ENCODE results near the gene CTU2. TPM values are rescaled to one million over a fixed set of nuclear protein-coding genes. Genes with fewer than 3 reads are reported as not detected.
A peak's percentile ranks its signal among the peaks of the same experiment; 100 is the strongest.

CTU2 gene
- total RNA-seq, 2 experiments from 2014 or later = 22.8 to 25.7 TPM

- POLR2A ChIA-PET = interaction anchor here (1.2 to 4.8 kb wide), 5 partner anchors 36 to 496 kb away, joined by 3 to 25 read pairs (median 7); partner anchors contain the start of genes APRT and CDT1
- H3K27me3 Mint-ChIP-seq = no peaks in the 10 kb centered on the region
- peaks cover 1% of the 10 kb centered on the region for H3K36me3 Mint-ChIP-seq
- peak overlapping the region; percentile 89 for H3K27ac Mint-ChIP-seq
- ATAC-seq (ENCODE audit: low read depth) (no peak), DNase-seq (no peak)
- peak overlapping the region; percentile 67 for H3K4me3 Mint-ChIP-seq
- H3K9me3 Mint-ChIP-seq = no peaks in the 10 kb centered on the region
- peaks cover 18% of the 10 kb centered on the region for H3K4me1 Mint-ChIP-seq
Measured at GRCh38 chr16:88744577-88745521, 38.5 kb downstream of the CTU2 start.

- no peak overlapping the region for H3K4me3 Mint-ChIP-seq
- H3K27ac Mint-ChIP-seq = peak overlapping the region; percentile 89
Measured at GRCh38 chr16:88746506-88746905, 40.2 kb downstream of the CTU2 start.

DNA sequence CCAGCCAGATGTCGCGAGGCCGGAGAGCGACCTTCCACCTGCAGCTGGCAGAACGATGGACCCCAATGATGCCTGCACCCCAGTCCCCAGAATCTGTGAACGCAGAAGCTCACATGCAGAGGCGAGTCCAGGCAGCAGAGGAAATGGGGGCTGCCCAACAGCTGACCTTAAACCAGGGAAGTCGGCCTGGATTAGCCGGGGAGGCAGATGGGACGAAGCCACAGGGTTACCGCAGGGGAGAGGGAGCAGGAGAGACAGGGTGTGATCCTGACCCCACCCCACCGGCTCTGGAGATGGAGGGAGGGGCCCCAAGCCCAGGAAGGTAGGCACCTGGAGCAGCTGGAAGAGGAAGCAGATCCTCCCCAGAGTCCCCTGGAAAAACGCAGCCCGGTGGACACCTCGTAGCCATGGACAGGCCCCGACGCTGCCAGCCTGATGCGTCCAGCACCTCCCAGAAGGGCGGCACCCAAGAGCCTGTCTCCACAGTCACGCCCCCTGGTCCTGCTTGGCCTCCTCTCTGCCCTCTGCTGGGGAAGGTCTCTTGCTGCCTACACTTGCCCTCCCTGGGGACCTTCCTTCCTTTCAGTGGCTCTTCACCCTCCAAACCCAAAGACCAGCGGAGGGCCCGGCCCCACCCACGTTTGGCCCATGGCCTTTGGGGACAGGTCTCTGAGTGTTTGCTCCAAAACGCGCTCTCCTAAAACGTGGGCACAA is 41.4 kb downstream of the CTU2 start:
- Mint-ChIP-seq H3K9me3 (no peaks in the 10 kb centered on the region), H3K4me3 (no peak overlapping the region), H3K4me1 (peaks cover 18% of the 10 kb centered on the region), H3K27me3 (no peaks in the 10 kb centered on the region), H3K27ac (peak overlapping the region; percentile 46), H3K36me3 (peaks cover 4% of the 10 kb centered on the region)
- POLR2A ChIA-PET = interaction anchor here (0.7 to 4.8 kb wide), 4 partner anchors 11 to 54 kb away, joined by 3 to 25 read pairs (median 6); no protein-coding TSS in a partner anchor
- peak; percentile 51 for DNase-seq
- ATAC-seq (ENCODE audit: low read depth) = peak; percentile 35

More at GRCh38 chr16:88746506-88746905, 40.2 kb downstream of the CTU2 start:
- no peaks in the 10 kb centered on the region for H3K9me3 Mint-ChIP-seq
- peaks cover under 1% of the 10 kb centered on the region for H3K36me3 Mint-ChIP-seq
- DNase-seq (no peak), ATAC-seq (ENCODE audit: low read depth) (no peak)
- no peaks in the 10 kb centered on the region for H3K27me3 Mint-ChIP-seq
- POLR2A ChIA-PET = interaction anchor here (0.6 to 4.8 kb wide), 5 partner anchors 34 to 752 kb away, joined by 6 to 25 read pairs (median 9); partner anchors contain the start of gene APRT
- peaks cover 18% of the 10 kb centered on the region for H3K4me1 Mint-ChIP-seq

GRCh38 chr16:88748364-88748763 is 42.1 kb downstream of the CTU2 start:
- Mint-ChIP-seq H3K4me3 (no peak overlapping the region), H3K27me3 (no peaks in the 10 kb centered on the region), H3K9me3 (no peaks in the 10 kb centered on the region), H3K36me3 (peaks cover 4% of the 10 kb centered on the region), H3K27ac (peak overlapping the region; percentile 46), H3K4me1 (peaks cover 18% of the 10 kb centered on the region)
- no peak for DNase-seq
- ATAC-seq (ENCODE audit: low read depth) = no peak
- POLR2A ChIA-PET = interaction anchor here (1.1 to 4.8 kb wide), 2 partner anchors 10 to 33 kb away, joined by 3 to 25 read pairs; no protein-coding TSS in a partner anchor

- H3K4me1 Mint-ChIP-seq = peaks cover 14% of the 10 kb centered on the region
- no peaks in the 10 kb centered on the region for H3K9me3 Mint-ChIP-seq
- POLR2A ChIA-PET = interaction anchor here (0.7 kb wide), 1 partner anchor 63 kb away, joined by 3 read pairs; no protein-coding TSS in a partner anchor
- peak overlapping the region; percentile 12 for H3K27ac Mint-ChIP-seq
- ATAC-seq (ENCODE audit: low read depth) = no peak
- H3K27me3 Mint-ChIP-seq = no peaks in the 10 kb centered on the region
- H3K4me3 Mint-ChIP-seq = no peak overlapping the region
- H3K36me3 Mint-ChIP-seq = peaks cover 4% of the 10 kb centered on the region
- no peak for DNase-seq
Measured at GRCh38 chr16:88749358-88749757, 43.1 kb downstream of the CTU2 start.

DNA sequence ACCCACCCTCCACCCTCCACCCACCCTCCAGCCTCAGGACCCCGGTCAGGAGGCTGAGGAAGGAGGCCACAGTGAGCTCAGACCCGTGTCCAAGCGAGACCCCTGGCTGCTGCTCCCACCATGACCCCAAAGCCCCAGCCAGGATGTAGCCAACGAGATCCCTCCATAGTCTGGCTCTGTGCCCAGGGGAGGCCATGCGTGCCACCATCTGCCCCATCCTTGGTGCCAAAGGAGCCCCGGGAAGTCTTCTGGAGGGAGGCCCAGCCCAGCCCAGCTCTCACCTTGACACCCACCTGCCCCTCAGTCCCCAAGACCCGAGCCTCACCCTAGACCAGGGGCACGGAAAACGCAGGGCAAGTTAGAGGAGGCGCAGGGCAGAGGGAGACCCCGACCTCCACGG is 44.6 kb downstream of the CTU2 start:
- Mint-ChIP-seq H3K27me3 (no peaks in the 10 kb centered on the region), H3K4me1 (peaks cover 10% of the 10 kb centered on the region)
- POLR2A ChIA-PET = interaction anchor here (0.6 kb wide), 1 partner anchor 15 kb away, joined by 8 read pairs; no protein-coding TSS in a partner anchor

DNA sequence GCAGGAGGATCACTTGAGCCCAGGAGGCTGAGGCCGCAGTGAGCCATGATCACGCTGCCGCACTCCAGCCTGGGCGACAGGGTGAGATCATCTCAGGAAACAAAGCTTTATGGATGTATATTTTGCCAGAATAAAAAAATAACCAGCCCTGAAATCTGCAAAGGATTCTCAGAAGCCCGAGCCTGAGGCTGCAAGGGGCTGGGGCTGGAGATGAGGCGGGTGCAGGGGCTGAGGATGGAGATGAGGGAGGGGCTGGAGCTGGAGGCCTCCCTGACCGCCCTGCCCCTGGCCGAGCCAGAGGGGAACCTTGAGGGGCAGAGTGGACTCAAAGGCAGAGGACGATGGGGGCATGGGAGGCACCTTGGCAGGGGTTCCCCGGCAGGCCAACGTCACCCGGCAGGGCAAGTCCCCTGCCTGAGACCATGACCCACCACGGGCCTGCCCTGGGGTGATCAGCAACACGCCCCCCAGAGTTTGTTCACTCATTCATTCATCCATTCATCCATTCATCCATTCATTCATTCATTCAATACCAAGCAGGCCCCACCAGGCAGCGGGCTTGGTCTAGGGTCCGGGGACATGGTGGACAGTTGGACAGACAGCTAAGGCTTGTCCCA is 46.2 kb downstream of the CTU2 start:
- POLR2A ChIA-PET = no interaction called here
- ATAC-seq (ENCODE audit: low read depth) = no peak
- Mint-ChIP-seq H3K4me3 (no peak overlapping the region), H3K9me3 (no peaks in the 10 kb centered on the region), H3K36me3 (peaks cover 4% of the 10 kb centered on the region), H3K27me3 (no peaks in the 10 kb centered on the region), H3K27ac (no peak overlapping the region), H3K4me1 (peaks cover 4% of the 10 kb centered on the region)
- DNase-seq = no peak

More for the DNA sequence above, 44.6 kb downstream of the CTU2 start:
- Mint-ChIP-seq H3K9me3 (no peaks in the 10 kb centered on the region), H3K4me3 (no peak overlapping the region), H3K36me3 (peaks cover 4% of the 10 kb centered on the region), H3K27ac (no peak overlapping the region)
- ATAC-seq (ENCODE audit: low read depth) (no peak), DNase-seq (no peak)

DNA sequence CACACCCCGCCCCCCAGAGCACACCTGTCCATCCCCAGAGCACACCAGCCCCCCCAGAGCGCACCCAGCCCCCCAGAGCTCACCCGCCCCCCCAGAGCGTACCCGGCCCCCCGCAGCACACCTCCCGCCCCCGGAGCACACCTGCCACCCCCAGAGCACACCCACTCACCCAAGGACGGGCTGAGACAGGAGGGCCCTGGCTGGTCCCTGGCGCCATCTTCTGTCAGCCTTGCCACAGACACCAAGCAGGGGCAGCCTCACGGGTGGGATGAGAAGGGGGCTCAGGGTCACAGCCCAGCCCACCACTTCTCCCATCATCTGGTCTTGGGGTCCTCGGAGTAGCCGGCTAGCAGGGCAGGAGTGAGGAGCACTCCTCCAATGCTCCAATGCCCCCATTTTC is 46.9 kb downstream of the CTU2 start:
- Mint-ChIP-seq H3K27me3 (no peaks in the 10 kb centered on the region), H3K36me3 (peaks cover 4% of the 10 kb centered on the region), H3K4me1 (peaks cover 2% of the 10 kb centered on the region), H3K9me3 (no peaks in the 10 kb centered on the region), H3K4me3 (no peak overlapping the region), H3K27ac (no peak overlapping the region)
- DNase-seq (no peak), ATAC-seq (ENCODE audit: low read depth) (no peak)
- POLR2A ChIA-PET = interaction anchor here (0.6 kb wide), 1 partner anchor 168 kb away, joined by 3 read pairs; no protein-coding TSS in a partner anchor

DNA sequence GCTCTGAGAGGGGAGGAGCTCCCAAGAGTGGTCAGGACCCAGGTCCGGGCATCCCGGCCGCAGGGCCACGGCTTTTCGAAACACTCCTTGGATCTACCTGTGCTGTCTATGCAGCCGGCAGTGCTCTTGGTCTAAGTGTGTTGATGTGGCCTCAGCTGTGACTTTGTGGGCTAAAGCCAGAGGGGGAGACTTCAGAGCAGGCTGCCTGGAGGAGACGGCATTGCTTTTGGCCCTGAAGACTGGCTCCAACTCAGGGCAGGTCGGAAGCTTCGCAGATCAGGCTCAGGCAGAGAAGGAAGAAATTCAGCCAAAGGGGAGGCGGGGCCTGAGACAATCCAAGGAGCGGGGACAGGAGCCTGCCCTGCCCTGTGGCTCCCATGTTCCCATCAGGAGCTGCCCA is 47.3 kb downstream of the CTU2 start:
- peak overlapping the region; percentile 44 for H3K27ac Mint-ChIP-seq
- POLR2A ChIA-PET = interaction anchor here (0.6 kb wide), 1 partner anchor 168 kb away, joined by 3 read pairs; no protein-coding TSS in a partner anchor
- ATAC-seq (ENCODE audit: low read depth) (no peak), DNase-seq (no peak)
- peaks cover 4% of the 10 kb centered on the region for H3K36me3 Mint-ChIP-seq
- no peak overlapping the region for H3K4me3 Mint-ChIP-seq
- H3K27me3 Mint-ChIP-seq = no peaks in the 10 kb centered on the region
- H3K9me3 Mint-ChIP-seq = no peaks in the 10 kb centered on the region
- H3K4me1 Mint-ChIP-seq = peaks cover 6% of the 10 kb centered on the region

DNA sequence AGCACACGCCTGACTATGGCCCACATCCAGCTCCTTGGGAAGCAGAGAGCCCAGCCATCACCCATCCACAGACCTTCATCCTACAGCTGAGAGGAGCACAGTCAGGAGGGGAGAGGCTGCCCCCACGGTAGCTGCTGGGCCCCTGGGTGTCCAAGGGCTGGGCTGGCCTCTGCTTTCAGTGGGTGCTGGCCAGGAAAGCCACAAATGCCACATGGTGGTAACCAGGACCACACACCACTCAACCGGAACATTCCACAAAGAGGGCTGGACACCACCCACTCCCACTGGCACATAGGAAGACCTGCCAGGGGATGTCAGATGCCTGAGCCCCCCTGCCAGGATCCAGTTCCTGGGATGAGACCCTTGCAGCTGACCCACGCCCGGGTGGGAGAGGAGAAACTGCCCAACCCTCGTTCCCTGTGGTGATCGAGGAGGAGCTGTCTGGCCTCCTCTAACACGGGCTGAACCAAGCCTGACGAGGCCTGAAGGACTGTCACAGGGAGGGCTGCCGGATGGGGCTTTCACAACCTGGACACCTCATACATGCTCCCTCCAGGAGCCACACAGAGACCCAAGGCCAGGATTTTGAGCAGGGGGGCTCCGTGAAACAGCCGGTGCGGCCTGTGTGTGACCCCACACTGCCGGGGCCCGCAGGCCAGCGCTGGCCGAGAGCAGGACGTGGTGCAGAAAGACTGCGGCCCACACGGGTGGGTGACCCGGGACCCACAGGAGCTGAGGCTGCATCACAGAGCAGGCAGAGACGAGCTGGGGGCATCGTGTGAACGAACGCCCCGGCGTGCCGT is 48.0 kb downstream of the CTU2 start:
- Mint-ChIP-seq H3K9me3 (no peaks in the 10 kb centered on the region), H3K4me3 (no peak overlapping the region), H3K36me3 (peaks cover 4% of the 10 kb centered on the region), H3K27me3 (no peaks in the 10 kb centered on the region), H3K4me1 (peaks cover 10% of the 10 kb centered on the region), H3K27ac (no peak overlapping the region)
- ATAC-seq (ENCODE audit: low read depth) = no peak
- DNase-seq = no peak
- POLR2A ChIA-PET = interaction anchor here (0.6 to 1.3 kb wide), 2 partner anchors 26 to 48 kb away, joined by 3 to 4 read pairs; no protein-coding TSS in a partner anchor

GRCh38 chr16:88754912-88755744 is 48.8 kb downstream of the CTU2 start:
- Mint-ChIP-seq H3K4me3 (no peak overlapping the region), H3K4me1 (peaks cover 11% of the 10 kb centered on the region), H3K27me3 (no peaks in the 10 kb centered on the region), H3K27ac (no peak overlapping the region), H3K9me3 (no peaks in the 10 kb centered on the region), H3K36me3 (peaks cover 4% of the 10 kb centered on the region)
- ATAC-seq (ENCODE audit: low read depth) (peak; percentile 31), DNase-seq (no peak)
- POLR2A ChIA-PET = interaction anchor here (0.6 to 1.3 kb wide), 2 partner anchors 25 to 47 kb away, joined by 3 to 4 read pairs; no protein-coding TSS in a partner anchor

All from activated naive CD8-positive, alpha-beta T cell treated with anti-CD3 and anti-CD28 coated beads, Interleukin-2, amount 10 ng/mL, durations not matched to agents 7 days and 5 days (primary cell).